ENCODE results near the gene P3H3.

GRCh38 chr12:6784296-6784695 is 43.9 kb upstream of the P3H3 start:
- TF ChIP-seq HNF4A (conservative IDR thresholded peaks at IDR 0.05) (no peak), CTCF (IDR thresholded peaks at IDR 0.05; ENCODE audit: low read depth, low read length, missing input control) (no peak), SP1 (IDR thresholded peaks at IDR 0.05) (no peak), TAF1 (conservative IDR thresholded peaks at IDR 0.05) (no peak), RAD21 (IDR thresholded peaks at IDR 0.05) (no peak), MAX (IDR thresholded peaks at IDR 0.05) (no peak)

All from liver (tissue), 3 donors.